K562 (cell line): Measurements from ENCODE around the gene VWA7. TPM values are rescaled to one million over a fixed set of nuclear protein-coding genes. Genes with fewer than 3 reads are reported as not detected.

Experiments used
- ATAC-seq: fragments of 200-7000 bp; cut with Tn5 transposase; 3 replicates; pipeline ENCODE4 v1.9.1; 2020; ENCODE audit warnings: moderate library complexity
- BruUV-seq: library from RNA; stranded (reverse); fragments of 400-500 nt; replicated peaks from 2 replicates; lab custom pipeline; 2021; lab: Mats Ljungman, UMichigan
- CTCF ChIA-PET: fragments of 300-600 bp; formaldehyde crosslinking; extraction: SDS; loops from one replicate; lab custom pipeline; 2021; ENCODE audit warnings: low intra/inter-chr PET ratio; lab: Yijun Ruan, JAX
- POLR2A ChIA-PET: fragments of 300-600, 350-650 bp; sonication (Branson Sonifier 250); formaldehyde crosslinking; extraction: SDS; loops from one replicate; lab custom pipeline; 2021; ENCODE audit warnings: antibody characterized with exemption, inconsistent platforms; lab: Yijun Ruan, JAX
- DNase-seq, 4 experiments: peaks; one replicate each; pipeline versions ENCODE4 v3.0.0 to v3.0.0-alpha.2; 2011 to 2018; ENCODE audit warnings: low spot score in 3 of 4, mixed read lengths in 3 of 4; ENCODE audit errors: extremely low read depth in 1 of 4
- FAIRE-seq: peaks from 2 replicates; lab custom pipeline; 2011; peaks lifted over from hg19 to GRCh38; lab: Jason Lieb, UNC
- H2AFZ ChIP-seq: 2 replicates; pipeline ENCODE4 v1.6.0; 2011; ENCODE audit warnings: low read depth, low read length, control low read depth, inconsistent platforms
- H3K27ac ChIP-seq: fragments of 200-600 bp; 3 replicates; pipeline ENCODE4 v1.8.0; 2011; ENCODE audit warnings: low read depth, mild to moderate bottlenecking, control low read depth, inconsistent platforms, low read length, moderate library complexity, mixed read lengths; ENCODE audit errors: extremely low read depth
- H3K27me3 ChIP-seq, 2 experiments: fragments of 300-600 bp in 1 of 2; 2 replicates in 1 of 2; 3 replicates in 1 of 2; pipeline versions ENCODE4 v1.6.0 to v1.8.0; 2011; ENCODE audit warnings: inconsistent platforms in 2 of 2, low read length in 2 of 2, mild to moderate bottlenecking in 1 of 2, mixed read lengths in 1 of 2, moderate library complexity in 1 of 2; ENCODE audit not compliant: control insufficient read depth in 2 of 2, insufficient read depth in 2 of 2
- H3K36me3 ChIP-seq: fragments of 300-600 bp; 3 replicates; pipeline ENCODE4 v1.8.0; 2011; ENCODE audit warnings: mild to moderate bottlenecking, low read length, inconsistent platforms; ENCODE audit not compliant: control insufficient read depth, insufficient read depth
- H3K4me1 ChIP-seq, 2 experiments: fragments of 200-600 bp in 1 of 2; replicated peaks in 1 of 2; 2 replicates in 1 of 2; 3 replicates in 1 of 2; pipeline versions ENCODE4 v1.5.1 to v1.8.0; 2011; ENCODE audit warnings: inconsistent platforms in 2 of 2, low read length in 2 of 2, mild to moderate bottlenecking in 1 of 2, mixed read lengths in 1 of 2, moderate library complexity in 1 of 2; ENCODE audit not compliant: control insufficient read depth in 2 of 2, insufficient read depth in 2 of 2
- H3K4me2 ChIP-seq: 2 replicates; pipeline ENCODE4 v1.6.1; 2011; ENCODE audit warnings: low read length, control low read depth, inconsistent platforms, mixed read lengths; ENCODE audit not compliant: insufficient read depth
- H3K4me3 ChIP-seq: fragments of 200-600 bp; sonication (generic), shearing (Covaris generic); 2 replicates; pipeline ENCODE4 v1.5.1; 2016; ENCODE audit warnings: control low read depth, inconsistent platforms
- H3K79me2 ChIP-seq: fragments of 200-600 bp; 3 replicates; pipeline ENCODE4 v1.8.0; 2011; ENCODE audit warnings: low read length, inconsistent platforms; ENCODE audit not compliant: control insufficient read depth, insufficient read depth
- H3K9ac ChIP-seq, 2 experiments: 2 replicates each; pipeline versions ENCODE4 v1.6.0 to v1.6.1; 2011; ENCODE audit warnings: low read depth in 2 of 2, low read length in 2 of 2, control low read depth in 1 of 2, inconsistent platforms in 1 of 2, mild to moderate bottlenecking in 1 of 2, mixed read lengths in 1 of 2; ENCODE audit not compliant: insufficient read depth in 1 of 2
- H3K9me1 ChIP-seq: one replicate; pipeline ENCODE4 v1.6.0; 2011; ENCODE audit warnings: inconsistent platforms, mild to moderate bottlenecking, low read length, moderate library complexity; ENCODE audit not compliant: control insufficient read depth, insufficient read depth
- H3K9me3 ChIP-seq: replicated peaks from 2 replicates; pipeline ENCODE4 v1.5.1; 2011; ENCODE audit warnings: low read depth, low read length, inconsistent platforms; ENCODE audit not compliant: control insufficient read depth, insufficient read depth
- H4K20me1 ChIP-seq: replicated peaks from 2 replicates; pipeline ENCODE4 v1.6.1; 2011; ENCODE audit warnings: low read length, inconsistent platforms, mixed read lengths; ENCODE audit not compliant: control insufficient read depth, insufficient read depth
- CEBPG ChIP-seq, 3 experiments: fragments of 200-800 bp in 1 of 3; sonication (Bioruptor generic) in 1 of 3; sonication (generic) in 1 of 3; formaldehyde crosslinking in 1 of 3; IDR thresholded peaks in 2 of 3; conservative IDR thresholded peaks in 1 of 3; 2 replicates each; pipeline versions ENCODE4 v1.6.1 to v1.8.0; 2016 to 2022; ENCODE audit warnings: missing compliant biosample characterization in 2 of 3, missing genetic modification characterization in 2 of 3, mild to moderate bottlenecking in 1 of 3, missing genetic modification reagents in 1 of 3
- DDX20 ChIP-seq: fragments of 450-650 bp; IDR thresholded peaks from 2 replicates; pipeline ENCODE4 v1.6.1; 2016; ENCODE audit warnings: missing genetic modification characterization, low read depth, mild to moderate bottlenecking, missing compliant biosample characterization, moderate library complexity
- FOXP1 ChIP-seq: sonication (generic); formaldehyde crosslinking; IDR thresholded peaks from 2 replicates; pipeline ENCODE4 v1.8.0; 2022; ENCODE audit warnings: mild to moderate bottlenecking, missing genetic modification reagents
- GMEB1 ChIP-seq: fragments of 250-450 bp; sonication (Bioruptor Pico); IDR thresholded peaks from 2 replicates; pipeline ENCODE4 v1.4.0; 2020; ENCODE audit warnings: mild to moderate bottlenecking
- GTF2E2 ChIP-seq: fragments of 200-800 bp; sonication (Bioruptor generic); IDR thresholded peaks from 2 replicates; pipeline ENCODE4 v1.6.1; 2016; ENCODE audit warnings: missing genetic modification characterization, missing compliant biosample characterization
- KLF13 ChIP-seq: fragments of 450-650 bp; IDR thresholded peaks from 2 replicates; pipeline ENCODE4 v1.6.1; 2016; ENCODE audit warnings: missing genetic modification characterization, low read depth, mild to moderate bottlenecking, missing compliant biosample characterization, moderate library complexity, borderline replicate concordance
- MBD2 ChIP-seq: sonication (generic); IDR thresholded peaks from 2 replicates; pipeline ENCODE4 v1.6.1; 2016; ENCODE audit warnings: low read depth, borderline replicate concordance
- MTA2 ChIP-seq: fragments of 450-650 bp; IDR thresholded peaks from 2 replicates; pipeline ENCODE4 v1.6.1; 2016; ENCODE audit warnings: low read depth
- NBN ChIP-seq: fragments of 450-650 bp; IDR thresholded peaks from 2 replicates; pipeline ENCODE4 v1.6.1; 2016; ENCODE audit warnings: low read depth, mild to moderate bottlenecking
- RBM15 ChIP-seq: fragments of 200-400 bp; formaldehyde crosslinking; IDR thresholded peaks from 2 replicates; pipeline ENCODE4 v1.6.1; 2018; ENCODE audit warnings: mild to moderate bottlenecking, low read length, moderate library complexity; ENCODE audit not compliant: insufficient read depth
- SRSF3 ChIP-seq: fragments of 200-400 bp; formaldehyde crosslinking; IDR thresholded peaks from 2 replicates; pipeline ENCODE4 v1.6.1; 2016; ENCODE audit warnings: mild to moderate bottlenecking, low read length, moderate library complexity; ENCODE audit not compliant: insufficient read depth
- THRB ChIP-seq: fragments of 450-650 bp; formaldehyde crosslinking; conservative IDR thresholded peaks from 2 replicates; pipeline ENCODE4 v1.4.0; 2022; ENCODE audit warnings: mild to moderate bottlenecking, missing genetic modification characterization
- WHSC1 ChIP-seq: IDR thresholded peaks from one replicate; pipeline ENCODE4 v1.6.1; 2012; ENCODE audit warnings: low read length, control low read depth, inconsistent platforms
- YY1 ChIP-seq, 3 experiments: IDR thresholded peaks; 2 replicates each; pipeline ENCODE4 v1.6.1; 2011; ENCODE audit warnings: low read length in 2 of 3, mild to moderate bottlenecking in 2 of 3, moderate library complexity in 2 of 3, borderline replicate concordance in 1 of 3, control low read depth in 1 of 3, low read depth in 1 of 3; ENCODE audit not compliant: insufficient read depth in 3 of 3, insufficient replicate concordance in 2 of 3, control insufficient read depth in 1 of 3, insufficient read length in 1 of 3; ENCODE audit errors: extremely low read depth in 1 of 3
- ZNF12 ChIP-seq: sonication (generic); formaldehyde crosslinking; IDR thresholded peaks from 2 replicates; pipeline ENCODE4 v1.4.0; 2020; ENCODE audit warnings: mild to moderate bottlenecking, missing genetic modification reagents
- ZNF324 ChIP-seq: fragments of 250-450 bp; sonication (Bioruptor Pico); IDR thresholded peaks from 2 replicates; pipeline ENCODE4 v1.4.0; 2020; ENCODE audit warnings: mild to moderate bottlenecking
- WGBS: fragments of 100-300 bp; shearing (Covaris generic); methylation state at CpG from one replicate; pipeline ENCODE4 v1.1.6; 2016; ENCODE audit warnings: low coverage, mixed read lengths; ENCODE audit not compliant: insufficient coverage; ENCODE audit errors: missing lambda C conversion rate; 5-methylcytosine and 5-hydroxymethylcytosine counted together
- in situ Hi-C: fragments of 300-500 bp; cut with MboI; formaldehyde crosslinking; loops from 4 replicates; pipeline ENCODE4 v1.15.0; 2018; ENCODE audit warnings: inconsistent platforms, mixed read lengths
- intact Hi-C: fragments of 100-400 bp; cut with micrococcal nuclease; formaldehyde crosslinking; loops from 2 replicates; pipeline ENCODE4 v1.14.2; 2022
- polyA plus RNA-seq, 8 experiments: library from polyadenylated mRNA; depleted of rRNA in 4 of 8; stranded (reverse) in 5 of 8; unstranded in 3 of 8; fragments of >200 nt; fragmentation: Nextera tagmentation in 2 of 8; fragmentation: Illumina TruSeq in 1 of 8; extraction: Ambion mirVana in 2 of 8; extraction: Trizol in 1 of 8; gene quantifications; 2 replicates each; pipeline versions ENCODE4 v1.2.1 to v1.2.3, GENCODE V29; 2011 to 2014; ENCODE audit warnings: inconsistent platforms in 1 of 8, missing spikeins in 1 of 8
- total RNA-seq, 7 experiments: library from RNA; depleted of rRNA in 6 of 7; stranded (reverse); fragments of >200 nt in 6 of 7; fragmentation: Illumina TruSeq in 2 of 7; extraction: Trizol in 2 of 7; gene quantifications; 2 replicates each; pipeline versions ENCODE4 v1.2.1 to v1.2.3, GENCODE V29; 2011 to 2021; ENCODE audit warnings: low replicate concordance in 1 of 7

Gene VWA7
- total and polyA plus RNA-seq, 9 of the 15 experiments (the other 6 are each of a cell fraction or from before 2014, with no cell fraction given) = 0.18 to 2.9 (median 0.95) TPM

- H3K4me3 ChIP-seq = peak overlapping the region; percentile 65; the same call in 1 of the 2 replicates
- H4K20me1 ChIP-seq = peaks cover 23% of the 10 kb centered on the region
- ChIA-PET CTCF (no interaction called here), POLR2A (interaction anchor here (0.6 to 15.0 kb wide), 31 partner anchors 5 to 220 kb away, joined by 3 to 236 read pairs (median 5); partner anchors contain the start of genes ABHD16A, C6orf47, CLIC1 and CSNK2B)
- H3K9ac ChIP-seq = peak overlapping the region; percentile 17 to 58; a peak in 2 of 4 replicates
- ATAC-seq (no peak), DNase-seq (peak in 1 of 4 experiments; percentile 58), FAIRE-seq (no peak)
- H3K27me3 ChIP-seq = no peaks in the 10 kb centered on the region
- H3K4me1 ChIP-seq = peaks cover 50 to 64% of the 10 kb centered on the region in 2 experiments
- peaks cover 52% of the 10 kb centered on the region for H3K79me2 ChIP-seq
- H2AFZ ChIP-seq = no peak overlapping the region
- H3K4me2 ChIP-seq = peak overlapping the region; percentile 94
- no peaks in the 10 kb centered on the region for H3K9me3 ChIP-seq
- H3K9me1 ChIP-seq = peaks cover 5% of the 10 kb centered on the region
- H3K27ac ChIP-seq = peak overlapping the region; percentile 75; the same call in 2 of the 3 replicates
- BruUV-seq = no TSS peak
- 60% methylated on average over 11 of the region's 11 CpGs for WGBS
- peaks cover 80% of the 10 kb centered on the region for H3K36me3 ChIP-seq
- intact Hi-C loops = loop anchor here (10.0 kb wide), 1 partner anchor 244 kb away; the partner anchor contains the start of gene DXO
- in situ Hi-C loops = no loop called here
- TF ChIP-seq THRB (CRISPR knock-in tag) (peak; percentile 76; the same call in 1 of the 2 replicates), WHSC1 (peak; percentile 66), RBM15 (no peak), GTF2E2 (tag) (no peak), ZNF324 (no peak), SRSF3 (0 out of 2 replicates have a peak, but pooled peaks have one; percentile 41), CEBPG (CRISPR knock-in tag; IDR thresholded peaks at IDR 0.05) (0 out of 2 replicates have a peak, but pooled peaks have one; percentile 1), CEBPG (tag; conservative IDR thresholded peaks at IDR 0.05 in 1 of 2, IDR thresholded peaks at IDR 0.05 in 1 of 2) (no peak), ZNF12 (CRISPR knock-in tag) (no peak), DDX20 (tag) (no peak), NBN (no peak), GMEB1 (no peak), MBD2 (no peak), FOXP1 (CRISPR knock-in tag) (0 out of 2 replicates have a peak, but pooled peaks have one; percentile 13), YY1 (IDR thresholded peaks at IDR 0.05; ENCODE audit: borderline replicate concordance in 1 of 3, control insufficient read depth in 1 of 3, extremely low read depth in 1 of 3, insufficient read depth in 3 of 3, insufficient read length in 1 of 3, insufficient replicate concordance in 2 of 3, low read depth in 1 of 3, low read length in 2 of 3) (peak in 1 of 3 experiments; percentile 28), MTA2 (no peak), KLF13 (tag) (no peak)
Measured at GRCh38 chr6:31730631-31731086, 46.5 kb downstream of the VWA7 start.
